NCI-H2227 (cell line): Measurements from ENCODE around the gene THAP11.
A peak's percentile ranks its signal among the peaks of the same experiment; 100 is the strongest.
"Not testable (repeated sequence)": the region's sequence is repeated elsewhere in the genome, so short reads cannot be mapped to it uniquely, and the experiment has no call there.

Experiments
- DNase-seq: peaks from one replicate; lab custom pipeline; 2025; ENCODE audit not compliant: unreplicated experiment; lab: John Stamatoyannopoulos, UW

The THAP11 gene

GRCh38 chr16:67862623-67863583 lies 20.8 kb downstream of the THAP11 start:
- no peak for DNase-seq

DNA sequence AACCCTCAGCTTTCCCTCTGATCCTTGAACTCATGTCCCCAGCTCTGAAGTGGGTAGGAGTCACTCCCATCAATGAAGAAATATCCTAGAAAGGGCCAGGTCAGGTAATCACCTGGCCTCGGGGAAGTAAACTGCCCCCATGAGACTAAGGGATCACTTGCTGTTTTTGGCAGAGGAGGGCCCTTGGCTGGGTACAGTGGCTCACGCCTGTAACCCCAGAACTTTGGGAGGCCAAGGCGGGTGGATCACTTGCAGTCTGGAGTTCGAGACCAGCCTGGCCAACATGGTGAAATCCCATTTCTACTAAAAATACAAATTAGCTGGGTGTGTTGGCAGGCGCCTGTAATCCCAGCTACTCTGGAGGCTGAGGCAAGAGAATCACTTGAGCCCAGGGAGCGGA lies 21.9 kb downstream of the THAP11 start:
- not testable (repeated sequence) for DNase-seq

GRCh38 chr16:67864594-67864993 lies 22.5 kb downstream of the THAP11 start:
- DNase-seq: no peak

- no peak for DNase-seq
Measured at GRCh38 chr16:67865318-67865717, 23.2 kb downstream of the THAP11 start.

GRCh38 chr16:67868290-67868689 lies 26.2 kb downstream of the THAP11 start:
- no peak for DNase-seq

- DNase-seq: no peak
Measured at GRCh38 chr16:67869653-67870052, 27.5 kb downstream of the THAP11 start.

GRCh38 chr16:67871256-67871655 lies 29.1 kb downstream of the THAP11 start:
- no peak for DNase-seq

- no peak for DNase-seq
Measured at GRCh38 chr16:67872131-67872630, 30.1 kb downstream of the THAP11 start.

GRCh38 chr16:67872631-67873434 lies 30.7 kb downstream of the THAP11 start, which contains the start of gene EDC4:
Gene EDC4 (plus strand): TSS chr16:67873052. CDS start chr16:67873262, 210 bp downstream.
- peak; percentile 76 for DNase-seq

DNA sequence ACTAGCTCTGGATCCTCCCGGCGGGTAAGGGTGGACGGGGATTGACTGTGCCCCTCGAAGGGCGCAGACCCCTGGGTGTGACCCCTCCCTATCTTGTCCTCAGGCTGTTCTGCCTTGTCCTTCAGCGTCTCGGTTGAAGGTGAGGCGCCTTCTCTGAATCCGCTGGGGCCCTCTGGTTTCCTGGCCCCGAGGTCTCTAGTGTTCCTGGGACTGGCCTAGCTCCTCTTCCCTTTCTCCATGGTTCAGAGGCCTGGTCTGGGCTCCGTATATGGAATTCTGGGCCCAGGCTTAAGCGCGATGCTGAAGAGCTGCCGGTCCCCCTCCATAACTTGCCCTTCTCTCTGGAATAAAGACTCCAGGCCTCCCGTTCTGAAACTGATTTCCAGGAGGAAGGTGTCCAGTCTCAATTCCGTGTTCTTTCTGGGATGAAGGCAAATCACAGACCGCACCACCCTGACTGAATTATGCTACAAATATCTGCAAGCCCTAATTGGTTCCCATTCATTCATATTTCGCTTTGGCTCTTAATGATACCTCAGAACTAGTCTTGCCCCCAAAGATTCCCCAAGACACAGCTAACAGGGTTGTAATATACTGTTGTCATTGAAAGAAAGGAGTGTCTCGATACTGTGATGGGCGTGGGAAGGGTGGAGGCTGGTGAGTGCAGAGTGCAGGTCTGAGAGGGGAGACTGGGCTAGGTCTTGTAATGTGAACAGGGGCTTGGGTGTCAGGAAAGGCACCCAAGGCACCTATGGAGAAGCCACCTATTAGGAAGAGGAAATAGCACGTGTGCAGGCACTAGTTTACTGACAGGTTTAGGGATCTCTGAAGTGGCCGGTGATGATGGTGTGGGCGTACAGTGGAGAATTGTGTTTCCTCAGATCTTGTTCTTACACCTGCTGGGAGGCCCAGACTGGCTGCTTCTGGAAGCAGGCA lies 31.6 kb downstream of the THAP11 start:
- DNase-seq: no peak

GRCh38 chr16:67874372-67874771 lies 32.3 kb downstream of the THAP11 start:
- no peak for DNase-seq

DNA sequence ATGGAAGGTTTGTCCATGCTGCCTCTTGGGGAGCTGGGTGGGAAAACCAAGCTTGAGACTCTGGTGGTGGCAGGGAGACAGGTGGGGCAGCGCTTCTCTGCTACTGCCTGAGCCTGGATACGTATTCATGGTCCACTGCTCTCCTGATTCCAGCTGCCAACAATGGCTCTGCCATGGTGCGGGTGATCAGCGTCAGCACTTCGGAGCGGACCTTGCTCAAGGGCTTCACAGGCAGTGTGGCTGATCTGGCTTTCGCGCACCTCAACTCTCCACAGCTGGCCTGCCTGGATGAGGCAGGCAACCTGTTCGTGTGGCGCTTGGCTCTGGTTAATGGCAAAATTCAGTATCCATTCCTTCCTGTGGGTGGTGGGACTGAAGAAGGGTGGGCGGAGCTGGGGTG lies 34.9 kb downstream of the THAP11 start:
- no peak for DNase-seq

DNA sequence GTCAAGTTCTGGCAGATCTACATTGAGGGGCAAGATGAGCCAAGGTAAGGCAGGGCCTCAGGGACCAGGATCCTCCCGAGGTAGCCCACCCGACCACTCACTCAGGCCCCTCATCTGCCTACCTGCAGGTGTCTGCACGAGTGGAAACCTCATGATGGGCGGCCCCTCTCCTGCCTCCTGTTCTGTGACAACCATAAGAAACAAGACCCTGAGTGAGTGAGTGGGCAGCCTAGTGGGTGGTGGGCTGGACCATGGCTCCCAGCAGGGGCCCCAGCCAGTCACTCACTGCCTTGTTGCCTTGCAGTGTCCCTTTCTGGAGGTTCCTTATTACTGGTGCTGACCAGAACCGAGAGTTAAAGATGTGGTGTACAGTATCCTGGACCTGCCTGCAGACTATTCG lies 36.1 kb downstream of the THAP11 start:
- no peak for DNase-seq

- no peak for DNase-seq
Measured at GRCh38 chr16:67878846-67879245, 36.7 kb downstream of the THAP11 start.

- DNase-seq: no peak
Measured at GRCh38 chr16:67879462-67879861, 37.3 kb downstream of the THAP11 start.

DNA sequence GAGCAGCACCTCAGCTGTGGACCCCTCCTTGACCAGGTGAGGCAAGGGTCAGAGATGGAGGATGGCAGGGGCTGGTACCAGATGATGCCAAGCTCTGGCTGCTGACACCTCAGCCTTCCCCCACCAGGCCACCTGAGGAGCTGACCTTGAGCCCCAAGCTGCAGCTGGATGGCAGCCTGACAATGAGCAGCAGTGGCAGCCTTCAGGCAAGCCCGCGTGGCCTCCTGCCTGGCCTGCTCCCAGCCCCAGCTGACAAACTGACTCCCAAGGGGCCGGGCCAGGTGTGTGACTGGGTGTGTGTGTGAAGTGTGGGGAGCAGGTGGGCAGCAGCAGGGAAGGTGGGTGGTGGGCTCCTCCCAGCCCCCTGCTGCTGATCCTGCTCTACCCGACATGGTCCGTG lies 37.8 kb downstream of the THAP11 start:
- DNase-seq: no peak

- no peak for DNase-seq
Measured at GRCh38 chr16:67880584-67880983, 38.5 kb downstream of the THAP11 start.

GRCh38 chr16:67881621-67882161 lies 39.6 kb downstream of the THAP11 start:
- no peak for DNase-seq

DNA sequence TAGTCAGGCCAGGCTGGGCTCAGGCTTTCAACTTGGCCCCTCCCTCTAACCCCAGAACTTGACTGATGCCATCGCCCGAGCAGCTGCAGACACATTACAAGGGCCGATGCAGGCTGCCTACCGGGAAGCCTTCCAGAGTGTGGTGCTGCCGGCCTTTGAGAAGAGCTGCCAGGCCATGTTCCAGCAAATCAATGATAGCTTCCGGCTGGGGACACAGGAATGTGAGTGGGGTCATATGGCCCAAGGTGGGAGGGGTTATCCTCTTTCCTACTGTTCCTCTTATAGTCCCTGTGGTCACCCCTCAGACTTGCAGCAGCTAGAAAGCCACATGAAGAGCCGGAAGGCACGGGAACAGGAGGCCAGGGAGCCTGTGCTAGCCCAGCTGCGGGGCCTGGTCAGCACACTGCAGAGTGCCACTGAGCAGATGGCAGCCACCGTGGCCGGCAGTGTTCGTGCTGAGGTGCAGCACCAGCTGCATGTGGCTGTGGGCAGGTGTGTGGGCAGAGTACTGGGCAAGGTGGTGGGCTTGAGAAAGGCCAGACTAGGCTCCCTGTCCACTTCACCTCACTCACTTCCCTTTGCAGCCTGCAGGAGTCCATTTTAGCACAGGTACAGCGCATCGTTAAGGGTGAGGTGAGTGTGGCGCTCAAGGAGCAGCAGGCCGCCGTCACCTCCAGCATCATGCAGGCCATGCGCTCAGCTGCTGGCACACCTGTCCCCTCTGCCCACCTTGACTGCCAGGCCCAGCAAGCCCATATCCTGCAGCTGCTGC lies 40.4 kb downstream of the THAP11 start:
- DNase-seq: no peak
